GM12892 (cell line): Measurements from ENCODE around the gene APMAP.

Experiments
- POLR2A ChIP-seq: IDR thresholded peaks from 2 replicates; pipeline ENCODE4 v1.6.1; 2011; ENCODE audit warnings: low read depth, low read length, control low read depth
- POLR2AphosphoS5 ChIP-seq: IDR thresholded peaks from 2 replicates; pipeline ENCODE4 v1.6.1; 2011; ENCODE audit warnings: low read depth, low read length, control low read depth
- TAF1 ChIP-seq: IDR thresholded peaks from 2 replicates; pipeline ENCODE4 v1.6.1; 2011; ENCODE audit warnings: low read depth, mild to moderate bottlenecking, control low read depth, low read length, borderline replicate concordance

DNA sequence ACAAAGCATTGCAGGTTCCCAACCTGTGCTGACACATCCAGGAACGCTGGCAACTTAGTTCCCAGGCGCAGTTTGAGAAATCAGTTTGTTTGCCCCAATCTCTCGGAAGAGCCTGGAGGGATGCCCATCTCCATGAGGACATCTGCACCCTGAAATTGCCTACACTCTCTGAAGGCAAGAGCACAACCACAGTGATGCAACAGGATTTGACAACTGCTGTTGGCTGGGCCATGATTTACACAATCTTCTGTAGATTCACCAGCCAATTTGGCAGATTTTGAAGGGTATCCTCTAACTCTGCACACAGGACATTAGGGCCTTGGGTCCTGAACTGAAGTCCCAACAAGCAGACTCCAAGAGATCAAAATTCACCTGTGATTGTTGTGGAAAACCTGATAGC is 3.4 kb downstream of the APMAP start:
- TF ChIP-seq POLR2A (no peak), POLR2AphosphoS5 (no peak), TAF1 (no peak)
